DND-41 (cell line): ENCODE results near the gene CKLF.

Experiments used
- ATAC-seq: fragments of 200-7000 bp; cut with Tn5 transposase; 3 replicates; pipeline ENCODE4 v1.9.1; 2021; ENCODE audit warnings: low read depth; ENCODE audit not compliant: insufficient read depth
- DNase-seq: peaks from one replicate; pipeline ENCODE4 v3.0.0-alpha.2; 2020
- H2AFZ ChIP-seq: 2 replicates; pipeline ENCODE4 v1.6.0; 2012; ENCODE audit warnings: low read depth, low read length
- H3K27ac ChIP-seq: 2 replicates; pipeline ENCODE4 v1.5.1; 2012; ENCODE audit warnings: low read length, inconsistent platforms
- H3K27me3 ChIP-seq: fragments of 200-600 bp; sonication (generic); 2 replicates; pipeline ENCODE4 v1.6.0; 2012; ENCODE audit warnings: low read length, mild to moderate bottlenecking, inconsistent platforms; ENCODE audit not compliant: insufficient read depth, poor library complexity
- H3K36me3 ChIP-seq: 2 replicates; pipeline ENCODE4 v1.5.1; 2012; ENCODE audit warnings: low read length, inconsistent platforms; ENCODE audit not compliant: insufficient read depth
- H3K4me1 ChIP-seq: 2 replicates; pipeline ENCODE4 v1.5.1; 2012; ENCODE audit warnings: mild to moderate bottlenecking, low read length; ENCODE audit not compliant: insufficient read depth
- H3K4me2 ChIP-seq: 2 replicates; pipeline ENCODE4 v1.6.0; 2012; ENCODE audit warnings: mild to moderate bottlenecking, moderate library complexity, low read length, inconsistent platforms; ENCODE audit not compliant: insufficient read depth
- H3K4me3 ChIP-seq, 2 experiments: fragments of 200-600 bp in 1 of 2; shearing (Covaris generic) in 1 of 2; 2 replicates each; pipeline ENCODE4 v1.5.1; 2012 to 2016; ENCODE audit warnings: inconsistent platforms in 2 of 2, low read length in 2 of 2, mild to moderate bottlenecking in 2 of 2, low read depth in 1 of 2, moderate library complexity in 1 of 2
- H3K79me2 ChIP-seq: 2 replicates; pipeline ENCODE4 v1.6.0; 2012; ENCODE audit warnings: low read length, inconsistent platforms; ENCODE audit not compliant: insufficient read depth
- H3K9ac ChIP-seq: 2 replicates; pipeline ENCODE4 v1.6.0; 2012; ENCODE audit warnings: low read depth, mild to moderate bottlenecking, inconsistent platforms, low read length, moderate library complexity
- H3K9me3 ChIP-seq: 2 replicates; pipeline ENCODE4 v1.5.1; 2012; ENCODE audit warnings: low read length, moderate library complexity, mild to moderate bottlenecking, inconsistent platforms; ENCODE audit not compliant: insufficient read depth, severe bottlenecking
- H4K20me1 ChIP-seq: 2 replicates; pipeline ENCODE4 v1.6.0; 2012; ENCODE audit warnings: low read length; ENCODE audit not compliant: insufficient read depth
- EZH2 ChIP-seq: IDR thresholded peaks from 3 replicates; pipeline ENCODE4 v1.6.1; 2012; ENCODE audit warnings: borderline replicate concordance, low read depth, mild to moderate bottlenecking, moderate library complexity, low read length, inconsistent platforms; ENCODE audit not compliant: severe bottlenecking
- TF ChIP-seq, protein P1 (sequence below): IDR thresholded peaks from 2 replicates; pipeline ENCODE4 v1.5.1; 2012; ENCODE audit warnings: borderline replicate concordance, low read length, moderate library complexity, mild to moderate bottlenecking; ENCODE audit not compliant: poor library complexity, severe bottlenecking; ENCODE audit errors: extremely low read depth

The CKLF gene

DNA sequence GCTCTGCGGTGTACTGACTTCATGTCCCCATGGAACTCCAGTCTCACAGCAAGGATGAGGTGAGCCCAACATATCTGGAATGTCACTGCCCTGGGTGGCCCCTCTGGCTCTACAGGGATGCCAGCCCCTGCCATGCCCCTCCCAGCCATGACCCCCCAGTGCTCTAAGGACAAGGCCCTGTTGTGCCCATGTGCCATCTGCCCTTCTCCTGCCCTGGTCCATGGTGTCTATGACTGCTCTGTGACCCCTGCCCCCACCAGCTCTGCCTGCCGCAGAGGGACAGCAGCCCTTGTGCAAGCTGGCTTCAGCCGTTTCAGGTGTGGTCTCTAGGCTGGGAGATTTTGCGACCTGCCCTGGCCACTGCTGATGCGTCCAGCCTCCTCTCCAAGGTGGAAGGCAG lies 42.8 kb upstream of the CKLF start:
- Histone ChIP-seq H3K27me3 (no peaks in the 10 kb centered on the region), H4K20me1 (no peaks in the 10 kb centered on the region), H3K4me2 (no peak overlapping the region), H3K79me2 (no peaks in the 10 kb centered on the region), H3K36me3 (peaks cover 3% of the 10 kb centered on the region; the same call in 1 of the 2 replicates), H3K4me1 (no peaks in the 10 kb centered on the region), H2AFZ (no peak overlapping the region), H3K27ac (no peak overlapping the region), H3K4me3 (no peak overlapping the region), H3K9me3 (no peaks in the 10 kb centered on the region), H3K9ac (no peak overlapping the region)
- ATAC-seq = no peak
- TF ChIP-seq EZH2 = no peak
- TF ChIP-seq, protein P1, sequence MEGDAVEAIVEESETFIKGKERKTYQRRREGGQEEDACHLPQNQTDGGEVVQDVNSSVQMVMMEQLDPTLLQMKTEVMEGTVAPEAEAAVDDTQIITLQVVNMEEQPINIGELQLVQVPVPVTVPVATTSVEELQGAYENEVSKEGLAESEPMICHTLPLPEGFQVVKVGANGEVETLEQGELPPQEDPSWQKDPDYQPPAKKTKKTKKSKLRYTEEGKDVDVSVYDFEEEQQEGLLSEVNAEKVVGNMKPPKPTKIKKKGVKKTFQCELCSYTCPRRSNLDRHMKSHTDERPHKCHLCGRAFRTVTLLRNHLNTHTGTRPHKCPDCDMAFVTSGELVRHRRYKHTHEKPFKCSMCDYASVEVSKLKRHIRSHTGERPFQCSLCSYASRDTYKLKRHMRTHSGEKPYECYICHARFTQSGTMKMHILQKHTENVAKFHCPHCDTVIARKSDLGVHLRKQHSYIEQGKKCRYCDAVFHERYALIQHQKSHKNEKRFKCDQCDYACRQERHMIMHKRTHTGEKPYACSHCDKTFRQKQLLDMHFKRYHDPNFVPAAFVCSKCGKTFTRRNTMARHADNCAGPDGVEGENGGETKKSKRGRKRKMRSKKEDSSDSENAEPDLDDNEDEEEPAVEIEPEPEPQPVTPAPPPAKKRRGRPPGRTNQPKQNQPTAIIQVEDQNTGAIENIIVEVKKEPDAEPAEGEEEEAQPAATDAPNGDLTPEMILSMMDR = no peak
- no peak for DNase-seq

DNA sequence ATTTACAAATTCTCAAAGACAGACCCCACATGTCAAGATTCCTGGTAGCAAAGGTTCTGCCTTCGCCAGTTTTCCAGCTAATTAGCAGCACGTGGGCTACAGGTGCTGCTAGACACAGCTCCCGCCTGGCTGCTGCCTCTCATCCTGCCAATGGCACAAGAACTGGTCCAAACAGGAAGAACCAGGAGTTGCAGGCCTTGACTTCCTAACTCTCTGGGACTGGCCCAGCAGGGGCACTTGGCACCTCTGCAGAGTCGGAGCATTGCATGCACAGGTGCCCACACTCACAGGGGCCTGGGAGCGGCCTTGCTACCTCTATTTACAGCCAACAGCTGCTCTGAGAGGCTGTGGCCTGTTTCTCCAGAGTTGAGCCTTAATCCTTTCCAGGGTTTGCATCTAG lies 42.1 kb upstream of the CKLF start:
- Histone ChIP-seq H3K4me1 (0 out of 2 replicates have a peak, but pooled peaks cover under 1% of the 10 kb centered on the region), H3K27ac (no peak overlapping the region), H3K36me3 (peaks cover 5% of the 10 kb centered on the region), H4K20me1 (no peaks in the 10 kb centered on the region), H3K9me3 (no peaks in the 10 kb centered on the region), H3K79me2 (no peaks in the 10 kb centered on the region), H3K9ac (no peak overlapping the region), H3K4me3 (no peak overlapping the region), H3K4me2 (no peak overlapping the region), H3K27me3 (no peaks in the 10 kb centered on the region), H2AFZ (no peak overlapping the region)
- DNase-seq = no peak
- ATAC-seq = no peak
- TF ChIP-seq, protein P1 = no peak
- TF ChIP-seq EZH2 = no peak

DNA sequence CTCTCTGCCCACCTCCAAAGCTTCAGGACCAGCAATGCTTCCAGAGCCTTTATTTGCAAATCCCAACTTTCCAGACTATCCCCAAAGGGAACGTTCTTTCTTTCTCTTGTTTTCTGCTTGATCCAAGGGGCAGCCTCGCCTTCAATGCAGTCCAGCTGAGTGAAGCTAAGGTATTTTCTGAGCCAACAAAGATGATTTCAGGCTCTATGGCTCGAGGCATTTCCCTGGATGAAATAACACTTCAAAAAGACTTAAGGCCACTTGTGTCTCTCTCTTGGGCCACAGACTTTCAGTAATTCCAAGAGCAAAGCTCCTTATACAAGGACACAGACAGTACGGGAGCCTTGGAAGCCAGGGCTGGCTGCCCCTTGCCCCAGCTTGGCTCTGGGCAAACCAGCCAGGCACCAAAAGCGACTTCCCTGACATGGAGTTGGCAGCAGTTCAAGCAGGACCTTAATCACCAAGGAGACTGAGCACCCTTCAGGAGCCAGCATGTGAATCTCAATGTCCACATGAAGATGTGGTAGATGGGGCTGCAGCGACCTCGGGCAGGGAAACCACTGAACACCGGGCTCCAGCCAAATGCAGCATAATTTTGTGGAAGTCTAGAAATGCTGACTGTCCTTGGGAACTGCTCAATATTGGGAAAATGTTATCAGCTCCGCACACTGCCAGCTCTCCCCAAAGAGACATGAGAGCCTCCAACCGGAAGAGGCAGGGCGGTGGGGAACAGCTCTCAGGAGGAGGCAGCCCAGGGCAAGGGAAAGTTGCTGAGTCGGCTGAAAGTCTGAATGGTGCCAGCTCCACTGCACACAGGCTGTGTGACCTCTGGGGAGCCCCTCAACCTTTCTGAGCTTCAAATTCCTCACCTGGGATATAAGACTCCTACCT lies 41.4 kb upstream of the CKLF start:
- no peaks in the 10 kb centered on the region for H3K27me3 ChIP-seq
- no peak overlapping the region for H3K9ac ChIP-seq
- H4K20me1 ChIP-seq = no peaks in the 10 kb centered on the region
- ATAC-seq (no peak), DNase-seq (no peak)
- H2AFZ ChIP-seq = no peak overlapping the region
- H3K27ac ChIP-seq = no peak overlapping the region
- peaks cover 11% of the 10 kb centered on the region for H3K36me3 ChIP-seq
- no peak overlapping the region for H3K4me3 ChIP-seq
- H3K9me3 ChIP-seq = no peaks in the 10 kb centered on the region
- no peaks in the 10 kb centered on the region for H3K79me2 ChIP-seq
- TF ChIP-seq EZH2 = no peak
- TF ChIP-seq, protein P1 = no peak
- H3K4me2 ChIP-seq = no peak overlapping the region
- H3K4me1 ChIP-seq = peaks cover 7% of the 10 kb centered on the region
